A549 (cell line): ENCODE data around the gene ZNF385A. TPM values are rescaled to one million over a fixed set of nuclear protein-coding genes. Genes with fewer than 3 reads are reported as not detected.

Source experiments
- ATAC-seq, 2 experiments: fragments of 200-7000 bp in 1 of 2; fragments of >200 bp in 1 of 2; cut with Nextera tagmentation in 1 of 2; cut with Tn5 transposase in 1 of 2; 3 replicates each; pipeline versions ENCODE4 v1.8.0 to v1.9.1; 2018 to 2020; ENCODE audit warnings: mild to moderate bottlenecking in 1 of 2, moderate library complexity in 1 of 2
- CTCF ChIA-PET: fragments of 300-600 bp; sonication (Branson Sonifier 250); formaldehyde crosslinking; extraction: SDS; loops from one replicate; lab custom pipeline; 2021; ENCODE audit warnings: antibody characterized with exemption, inconsistent platforms; lab: Yijun Ruan, JAX
- POLR2A ChIA-PET: fragments of 350-600 bp; formaldehyde crosslinking; extraction: SDS; loops from one replicate; lab custom pipeline; 2021; ENCODE audit warnings: antibody characterized with exemption, inconsistent platforms; lab: Yijun Ruan, JAX
- DNase-seq, 2 experiments: peaks; one replicate each; pipeline versions ENCODE4 v3.0.0 to v3.0.0-alpha.2; 2011 to 2016; ENCODE audit warnings: low read depth in 1 of 2, low spot score in 1 of 2
- FAIRE-seq: peaks from 2 replicates; lab custom pipeline; 2011; peaks lifted over from hg19 to GRCh38; lab: Jason Lieb, UNC
- H3K27ac ChIP-seq, 2 experiments: fragments of >200 bp; sonication (Bioruptor Twin); formaldehyde crosslinking; 3 replicates each; pipeline ENCODE4 v1.5.1; 2016 to 2017
- H3K4me1 ChIP-seq: fragments of >200 bp; sonication (Bioruptor Twin); formaldehyde crosslinking; 3 replicates; pipeline ENCODE4 v1.6.1; 2016
- H3K4me2 ChIP-seq: fragments of >200 bp; sonication (Bioruptor Twin); formaldehyde crosslinking; 3 replicates; pipeline ENCODE4 v1.6.1; 2016
- H3K4me3 ChIP-seq: fragments of >200 bp; sonication (Bioruptor Twin); formaldehyde crosslinking; 3 replicates; pipeline ENCODE4 v1.5.1; 2016
- H3K9me3 ChIP-seq: fragments of >200 bp; sonication (Bioruptor Twin); formaldehyde crosslinking; 3 replicates; pipeline ENCODE4 v1.6.1; 2016
- BHLHE40 ChIP-seq: IDR thresholded peaks from 2 replicates; pipeline ENCODE4 v1.6.1; 2012; ENCODE audit warnings: low read depth, low read length, inconsistent platforms
- CBX2 ChIP-seq: fragments of 200-600 bp; sonication (generic); IDR thresholded peaks from 2 replicates; pipeline ENCODE4 v1.6.1; 2016; ENCODE audit warnings: low read depth, mild to moderate bottlenecking, borderline replicate concordance
- CEBPB ChIP-seq, 2 experiments: fragments of >200 bp in 1 of 2; sonication (Bioruptor Twin) in 1 of 2; formaldehyde crosslinking in 1 of 2; IDR thresholded peaks; 2 replicates each; pipeline ENCODE4 v1.6.1; 2012 to 2016
- FOSB ChIP-seq: fragments of 250-450 bp; sonication (Bioruptor Pico); IDR thresholded peaks from 2 replicates; pipeline ENCODE4 v1.5.0; 2020; ENCODE audit warnings: mild to moderate bottlenecking, moderate library complexity
- FOSL2 ChIP-seq, 2 experiments: fragments of 450-650 bp in 1 of 2; fragments of >200 bp in 1 of 2; sonication (Bioruptor Twin) in 1 of 2; formaldehyde crosslinking; IDR thresholded peaks; 2 replicates each; pipeline versions ENCODE4 v1.5.0 to v1.6.1; 2016 to 2020; ENCODE audit warnings: mild to moderate bottlenecking in 1 of 2, moderate library complexity in 1 of 2
- HEYL ChIP-seq: fragments of 250-450 bp; sonication (Bioruptor Pico); IDR thresholded peaks from 2 replicates; pipeline ENCODE4 v1.8.0; 2021; ENCODE audit warnings: mild to moderate bottlenecking, moderate library complexity
- HOXA7 ChIP-seq: fragments of 250-450 bp; sonication (Bioruptor Pico); IDR thresholded peaks from 2 replicates; pipeline ENCODE4 v1.5.0; 2020; ENCODE audit warnings: mild to moderate bottlenecking, moderate library complexity
- JUN ChIP-seq, 2 experiments: fragments of >200 bp; sonication (Bioruptor Twin); formaldehyde crosslinking; IDR thresholded peaks; 2 replicates in 1 of 2; 3 replicates in 1 of 2; pipeline ENCODE4 v1.6.1; 2016 to 2017
- JUNB ChIP-seq: fragments of >200 bp; sonication (Bioruptor Twin); formaldehyde crosslinking; IDR thresholded peaks from 2 replicates; pipeline ENCODE4 v1.6.1; 2016
- KDM5A ChIP-seq: fragments of 200-600 bp; sonication (generic); IDR thresholded peaks from 2 replicates; pipeline ENCODE4 v1.6.1; 2016; ENCODE audit warnings: antibody characterized with exemption, mild to moderate bottlenecking
- MAZ ChIP-seq: fragments of 150-350 bp; IDR thresholded peaks from 2 replicates; pipeline ENCODE4 v1.6.1; 2014; ENCODE audit warnings: antibody characterized with exemption, low read depth, low read length, borderline replicate concordance
- REST ChIP-seq: fragments of 200-600 bp; sonication (generic); IDR thresholded peaks from 2 replicates; pipeline ENCODE4 v1.6.1; 2016; ENCODE audit warnings: antibody characterized with exemption, mild to moderate bottlenecking, moderate library complexity
- RFX5 ChIP-seq: fragments of 450-650 bp; IDR thresholded peaks from 2 replicates; pipeline ENCODE4 v1.7.1; 2014; ENCODE audit warnings: antibody characterized with exemption, mild to moderate bottlenecking, moderate library complexity
- RNF2 ChIP-seq: fragments of 200-600 bp; sonication (generic); IDR thresholded peaks from 2 replicates; pipeline ENCODE4 v1.6.1; 2016; ENCODE audit warnings: low read depth, mild to moderate bottlenecking, antibody characterized with exemption, moderate library complexity, borderline replicate concordance
- ZC3H11A ChIP-seq: fragments of 450-650 bp; IDR thresholded peaks from 2 replicates; pipeline ENCODE4 v1.6.1; 2014; ENCODE audit warnings: antibody characterized with exemption, mild to moderate bottlenecking
- ZFP36 ChIP-seq: fragments of 450-650 bp; IDR thresholded peaks from 2 replicates; pipeline ENCODE4 v1.6.1; 2014; ENCODE audit warnings: borderline replicate concordance; ENCODE audit not compliant: partially characterized antibody
- WGBS: methylation state at CpG from one replicate; pipeline ENCODE4 v1.1.6; 2017; ENCODE audit errors: missing lambda C conversion rate; 5-methylcytosine and 5-hydroxymethylcytosine counted together
- polyA plus RNA-seq, 4 experiments: library from polyadenylated mRNA; depleted of rRNA in 3 of 4; stranded (reverse); fragments of >200 nt; fragmentation: RNase III in 1 of 4; extraction: RNeasy Plus Mini Kit Qiagen cat#74134 plus additional on column Dnase treatment in 1 of 4; gene quantifications; 2 replicates in 3 of 4; 3 replicates in 1 of 4; pipeline ENCODE4 v1.2.3, GENCODE V29; 2011 to 2017
- TF ChIP-seq, protein P1 (sequence below): IDR thresholded peaks from 2 replicates; pipeline ENCODE4 v1.6.1; 2012
- TF ChIP-seq, protein P2 (sequence below): fragments of >200 bp; sonication (Bioruptor Twin); formaldehyde crosslinking; IDR thresholded peaks from 3 replicates; pipeline ENCODE4 v1.6.1; 2016
- TF ChIP-seq, protein P3 (sequence below): fragments of 250-450 bp; sonication (Bioruptor Pico); IDR thresholded peaks from 2 replicates; pipeline ENCODE4 v1.5.0; 2021; ENCODE audit warnings: mild to moderate bottlenecking, moderate library complexity, borderline replicate concordance
- TF ChIP-seq, protein P4 (sequence below): fragments of >200 bp; sonication (Bioruptor Twin); formaldehyde crosslinking; IDR thresholded peaks from 3 replicates; pipeline ENCODE4 v1.5.1; 2016

Gene ZNF385A
- polyA plus RNA-seq, 2 of the 4 experiments (the other 2 are of a cell fraction) = 1.8 to 14.9 TPM

DNA sequence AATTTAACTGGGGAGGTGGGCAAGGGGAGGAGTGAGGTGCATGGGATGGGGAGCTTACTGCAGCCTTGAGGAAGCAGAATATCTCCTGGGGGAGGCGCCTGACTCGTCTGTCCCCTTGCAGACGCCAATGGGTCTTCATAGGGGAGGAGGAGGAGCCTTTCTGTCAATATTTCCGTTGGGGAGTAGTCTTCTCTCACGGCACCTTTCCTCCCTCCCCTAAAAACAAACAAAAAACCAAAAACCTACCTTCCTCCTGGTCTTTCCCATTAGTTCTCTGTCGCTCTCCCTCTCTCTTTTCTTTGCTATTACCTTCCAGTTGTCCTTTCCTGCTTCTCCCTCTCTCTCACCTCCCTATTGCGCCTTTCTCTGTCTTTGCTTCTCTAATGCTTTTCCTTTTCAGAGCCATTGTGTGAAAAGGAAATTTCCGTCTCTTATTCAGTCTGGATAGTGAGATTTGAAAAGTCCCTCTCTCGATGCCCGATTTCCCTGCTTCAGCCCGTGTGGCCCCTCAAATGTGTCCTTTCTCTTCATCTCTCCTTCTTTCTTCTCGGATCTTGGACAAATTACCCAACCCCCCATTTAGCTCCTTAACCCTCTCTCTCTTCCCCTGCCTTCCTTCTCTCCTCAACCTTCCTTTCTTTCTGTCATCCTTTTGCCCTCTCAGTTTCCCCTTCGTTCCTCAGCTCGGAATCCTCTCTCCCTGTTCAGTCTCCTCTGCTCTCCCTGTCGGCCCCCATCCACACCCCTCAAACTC lies 26.2 kb downstream of the ZNF385A start:
- no peak for DNase-seq
- TF ChIP-seq JUN (IDR thresholded peaks at IDR 0.05) = no peak
- TF ChIP-seq, protein P1, sequence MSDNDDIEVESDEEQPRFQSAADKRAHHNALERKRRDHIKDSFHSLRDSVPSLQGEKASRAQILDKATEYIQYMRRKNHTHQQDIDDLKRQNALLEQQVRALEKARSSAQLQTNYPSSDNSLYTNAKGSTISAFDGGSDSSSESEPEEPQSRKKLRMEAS = 0 out of 2 replicates have a peak, but pooled peaks have one; percentile 27
- H3K27ac ChIP-seq = peak overlapping the region; percentile 80 to 87
- peaks cover 29% of the 10 kb centered on the region for H3K4me1 ChIP-seq
- no peaks in the 10 kb centered on the region for H3K9me3 ChIP-seq
- peak overlapping the region; percentile 89 for H3K4me2 ChIP-seq
- WGBS = 17% methylated on average over 15 of the region's 15 CpGs
- peak overlapping the region; percentile 54 for H3K4me3 ChIP-seq
- ChIA-PET CTCF (interaction anchor here (0.6 to 9.2 kb wide), 20 partner anchors 10 to 350 kb away, joined by 3 to 125 read pairs (median 7); partner anchors contain the start of genes COPZ1 and HOXC8), POLR2A (interaction anchor here (0.6 to 3.4 kb wide), 10 partner anchors 8 to 139 kb away, joined by 3 to 27 read pairs (median 4); partner anchors contain the start of genes CBX5, COPZ1, HNRNPA1 and NFE2)
- no peak for FAIRE-seq
- ATAC-seq = peak in 1 of 2 experiments; percentile 4; a peak in 1 of 6 replicates

- no peak overlapping the region for H3K4me3 ChIP-seq
- FAIRE-seq (no peak), DNase-seq (no peak), ATAC-seq (no peak)
- H3K4me2 ChIP-seq = peak overlapping the region; percentile 89
- TF ChIP-seq, protein P2, sequence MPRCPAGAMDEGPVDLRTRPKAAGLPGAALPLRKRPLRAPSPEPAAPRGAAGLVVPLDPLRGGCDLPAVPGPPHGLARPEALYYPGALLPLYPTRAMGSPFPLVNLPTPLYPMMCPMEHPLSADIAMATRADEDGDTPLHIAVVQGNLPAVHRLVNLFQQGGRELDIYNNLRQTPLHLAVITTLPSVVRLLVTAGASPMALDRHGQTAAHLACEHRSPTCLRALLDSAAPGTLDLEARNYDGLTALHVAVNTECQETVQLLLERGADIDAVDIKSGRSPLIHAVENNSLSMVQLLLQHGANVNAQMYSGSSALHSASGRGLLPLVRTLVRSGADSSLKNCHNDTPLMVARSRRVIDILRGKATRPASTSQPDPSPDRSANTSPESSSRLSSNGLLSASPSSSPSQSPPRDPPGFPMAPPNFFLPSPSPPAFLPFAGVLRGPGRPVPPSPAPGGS = no peak
- TF ChIP-seq HOXA7 (CRISPR knock-in tag) (no peak), KDM5A (no peak)
- no peaks in the 10 kb centered on the region for H3K9me3 ChIP-seq
- POLR2A ChIA-PET = interaction anchor here (0.6 to 3.4 kb wide), 2 partner anchors 78 to 138 kb away, joined by 4 to 27 read pairs; partner anchors contain the start of genes CBX5 and HNRNPA1
- peak overlapping the region; percentile 80 to 87; a peak in 5 of 6 replicates for H3K27ac ChIP-seq
- CTCF ChIA-PET = interaction anchor here (0.6 to 9.2 kb wide), 15 partner anchors 10 to 150 kb away, joined by 3 to 125 read pairs (median 8); partner anchors contain the start of gene COPZ1
- H3K4me1 ChIP-seq = peaks cover 36% of the 10 kb centered on the region
- WGBS = 78% methylated on average over 2 of the region's 2 CpGs
These were observed 26.9 kb downstream of the ZNF385A start for GRCh38 chr12:54357506-54358190.

DNA sequence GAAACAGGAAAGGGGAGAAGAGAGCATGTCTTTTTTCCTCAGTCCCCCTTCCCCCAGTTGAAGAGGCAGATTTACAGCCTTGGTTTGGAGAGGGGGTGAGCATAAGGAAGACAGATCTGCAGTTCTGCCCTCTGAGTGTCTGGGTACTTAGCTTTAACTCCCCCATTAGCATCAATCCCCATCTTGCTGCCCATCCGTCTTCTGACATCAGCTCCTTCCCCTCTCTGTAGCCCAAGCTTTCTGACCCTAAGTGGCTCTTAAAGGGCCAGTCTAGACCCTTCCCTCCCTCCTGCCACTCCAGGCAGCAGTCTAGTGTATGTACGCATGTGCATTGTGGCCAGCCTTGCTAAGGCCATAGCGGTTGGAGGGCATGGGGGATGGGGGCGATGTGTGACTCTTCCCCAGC lies 27.6 kb downstream of the ZNF385A start:
- Histone ChIP-seq H3K4me2 (no peak overlapping the region), H3K4me1 (peaks cover 40% of the 10 kb centered on the region), H3K9me3 (no peaks in the 10 kb centered on the region), H3K27ac (peak overlapping the region in 1 of 2 experiments; percentile 87; a peak in 1 of 6 replicates), H3K4me3 (no peak overlapping the region)
- WGBS = 94% methylated on average over 4 of the region's 4 CpGs
- ATAC-seq (no peak), DNase-seq (no peak), FAIRE-seq (no peak)
- POLR2A ChIA-PET = interaction anchor here (3.4 kb wide), 1 partner anchor 77 kb away, joined by 27 read pairs; the partner anchor contains the start of genes CBX5 and HNRNPA1
- CTCF ChIA-PET = interaction anchor here (1.2 to 9.2 kb wide), 12 partner anchors 10 to 149 kb away, joined by 4 to 125 read pairs (median 16); partner anchors contain the start of gene COPZ1
- TF ChIP-seq, protein P3, sequence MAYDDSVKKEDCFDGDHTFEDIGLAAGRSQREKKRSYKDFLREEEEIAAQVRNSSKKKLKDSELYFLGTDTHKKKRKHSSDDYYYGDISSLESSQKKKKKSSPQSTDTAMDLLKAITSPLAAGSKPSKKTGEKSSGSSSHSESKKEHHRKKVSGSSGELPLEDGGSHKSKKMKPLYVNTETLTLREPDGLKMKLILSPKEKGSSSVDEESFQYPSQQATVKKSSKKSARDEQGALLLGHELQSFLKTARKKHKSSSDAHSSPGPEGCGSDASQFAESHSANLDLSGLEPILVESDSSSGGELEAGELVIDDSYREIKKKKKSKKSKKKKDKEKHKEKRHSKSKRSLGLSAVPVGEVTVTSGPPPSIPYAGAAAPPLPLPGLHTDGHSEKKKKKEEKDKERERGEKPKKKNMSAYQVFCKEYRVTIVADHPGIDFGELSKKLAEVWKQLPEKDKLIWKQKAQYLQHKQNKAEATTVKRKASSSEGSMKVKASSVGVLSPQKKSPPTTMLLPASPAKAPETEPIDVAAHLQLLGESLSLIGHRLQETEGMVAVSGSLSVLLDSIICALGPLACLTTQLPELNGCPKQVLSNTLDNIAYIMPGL (CRISPR knock-in tag) = no peak
- TF ChIP-seq BHLHE40 (no peak), FOSB (no peak), FOSL2 (IDR thresholded peaks at IDR 0.05) (no peak), FOSL2 (CRISPR knock-in tag; IDR thresholded peaks at IDR 0.05) (no peak), REST (no peak), CBX2 (no peak), ZC3H11A (no peak), ZFP36 (no peak), JUNB (no peak), MAZ (no peak), CEBPB (IDR thresholded peaks at IDR 0.05) (no peak), HEYL (CRISPR knock-in tag) (no peak), RFX5 (no peak), RNF2 (no peak)
- TF ChIP-seq, protein P4, sequence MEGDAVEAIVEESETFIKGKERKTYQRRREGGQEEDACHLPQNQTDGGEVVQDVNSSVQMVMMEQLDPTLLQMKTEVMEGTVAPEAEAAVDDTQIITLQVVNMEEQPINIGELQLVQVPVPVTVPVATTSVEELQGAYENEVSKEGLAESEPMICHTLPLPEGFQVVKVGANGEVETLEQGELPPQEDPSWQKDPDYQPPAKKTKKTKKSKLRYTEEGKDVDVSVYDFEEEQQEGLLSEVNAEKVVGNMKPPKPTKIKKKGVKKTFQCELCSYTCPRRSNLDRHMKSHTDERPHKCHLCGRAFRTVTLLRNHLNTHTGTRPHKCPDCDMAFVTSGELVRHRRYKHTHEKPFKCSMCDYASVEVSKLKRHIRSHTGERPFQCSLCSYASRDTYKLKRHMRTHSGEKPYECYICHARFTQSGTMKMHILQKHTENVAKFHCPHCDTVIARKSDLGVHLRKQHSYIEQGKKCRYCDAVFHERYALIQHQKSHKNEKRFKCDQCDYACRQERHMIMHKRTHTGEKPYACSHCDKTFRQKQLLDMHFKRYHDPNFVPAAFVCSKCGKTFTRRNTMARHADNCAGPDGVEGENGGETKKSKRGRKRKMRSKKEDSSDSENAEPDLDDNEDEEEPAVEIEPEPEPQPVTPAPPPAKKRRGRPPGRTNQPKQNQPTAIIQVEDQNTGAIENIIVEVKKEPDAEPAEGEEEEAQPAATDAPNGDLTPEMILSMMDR = no peak
